H1 (cell line): ENCODE results near the gene GLCE. TPM values are rescaled to one million over a fixed set of nuclear protein-coding genes. Genes with fewer than 3 reads are reported as not detected.

ENCODE experiments used
- CTCF ChIA-PET: fragments of 300-600 bp; sonication (Branson Sonifier 250); formaldehyde crosslinking; loops from one replicate; lab custom pipeline; 2021; ENCODE audit not compliant: partially characterized antibody; lab: Charles Lee
- POLR2A ChIA-PET: fragments of 300-600 bp; sonication (Branson Sonifier 250); formaldehyde crosslinking; loops from one replicate; lab custom pipeline; 2021; ENCODE audit warnings: inconsistent platforms; ENCODE audit not compliant: partially characterized antibody; lab: Charles Lee
- DNase-seq, 2 experiments: peaks; one replicate each; pipeline versions ENCODE4 v3.0.0 to v3.0.0-alpha.2; 2010 to 2022; ENCODE audit warnings: low spot score in 2 of 2, low read depth in 1 of 2, mixed read lengths in 1 of 2
- FAIRE-seq: peaks from 2 replicates; lab custom pipeline; 2011; peaks lifted over from hg19 to GRCh38; lab: Jason Lieb, UNC
- H2AFZ ChIP-seq: 2 replicates; pipeline ENCODE4 v1.8.1; 2012; ENCODE audit warnings: low read length, inconsistent platforms
- H2AK5ac ChIP-seq: 2 replicates; pipeline ENCODE4 v1.6.1; 2013; ENCODE audit warnings: low read depth, low read length
- H2BK120ac ChIP-seq: replicated peaks from 2 replicates; pipeline ENCODE3; 2013; ENCODE audit warnings: low read depth, low read length, inconsistent platforms
- H2BK12ac ChIP-seq: 2 replicates; pipeline ENCODE4 v1.6.1; 2013; ENCODE audit warnings: low read depth, low read length
- H2BK15ac ChIP-seq: 2 replicates; pipeline ENCODE4 v1.6.1; 2013; ENCODE audit warnings: low read length
- H2BK20ac ChIP-seq: 2 replicates; pipeline ENCODE4 v1.6.1; 2013; ENCODE audit warnings: low read length
- H2BK5ac ChIP-seq: 2 replicates; pipeline ENCODE4 v1.6.1; 2013; ENCODE audit warnings: low read depth, low read length
- H3K14ac ChIP-seq: 2 replicates; pipeline ENCODE4 v1.6.1; 2013; ENCODE audit warnings: inconsistent platforms; ENCODE audit not compliant: insufficient read length
- H3K18ac ChIP-seq: 2 replicates; pipeline ENCODE4 v1.6.1; 2013; ENCODE audit warnings: low read length; ENCODE audit errors: extremely low read depth
- H3K23ac ChIP-seq: 2 replicates; pipeline ENCODE4 v1.6.1; 2013; ENCODE audit warnings: inconsistent platforms; ENCODE audit not compliant: insufficient read length
- H3K23me2 ChIP-seq: 2 replicates; pipeline ENCODE4 v1.6.1; 2013; ENCODE audit warnings: low read depth, low read length
- H3K27ac ChIP-seq: 2 replicates; pipeline ENCODE4 v1.6.1; 2011; ENCODE audit warnings: low read depth, low read length, inconsistent platforms
- H3K27me3 ChIP-seq, 4 experiments: replicated peaks in 1 of 4; 1 replicate in 1 of 4; 2 replicates in 3 of 4; pipeline versions ENCODE4 v1.6.1 to v1.8.1; 2011 to 2013; ENCODE audit warnings: low read length in 3 of 4, mild to moderate bottlenecking in 3 of 4, inconsistent platforms in 2 of 4, mixed read lengths in 2 of 4, moderate library complexity in 1 of 4; ENCODE audit not compliant: control insufficient read depth in 3 of 4, insufficient read depth in 3 of 4; ENCODE audit errors: extremely low read depth in 1 of 4
- H3K36me3 ChIP-seq, 4 experiments: 2 replicates each; pipeline versions ENCODE4 v1.6.1 to v1.8.1; 2011 to 2013; ENCODE audit warnings: mild to moderate bottlenecking in 4 of 4, low read length in 3 of 4, moderate library complexity in 2 of 4, control low read depth in 1 of 4, inconsistent platforms in 1 of 4; ENCODE audit not compliant: insufficient read depth in 4 of 4, control insufficient read depth in 2 of 4
- H3K4ac ChIP-seq: replicated peaks from 2 replicates; pipeline ENCODE3; 2013; ENCODE audit warnings: low read length, low read depth, mixed read lengths, inconsistent platforms; ENCODE audit not compliant: insufficient read length
- H3K4me1 ChIP-seq, 4 experiments: replicated peaks in 1 of 4; 1 replicate in 1 of 4; 2 replicates in 3 of 4; pipeline versions ENCODE4 v1.6.1 to v1.8.1; 2011 to 2013; ENCODE audit warnings: low read length in 3 of 4, inconsistent platforms in 2 of 4, mixed read lengths in 1 of 4; ENCODE audit not compliant: insufficient read depth in 4 of 4, control insufficient read depth in 3 of 4
- H3K4me2 ChIP-seq, 2 experiments: 2 replicates each; pipeline versions ENCODE4 v1.6.1 to v1.8.1; 2011 to 2013; ENCODE audit warnings: low read depth in 2 of 2, low read length in 2 of 2, control low read depth in 1 of 2, inconsistent platforms in 1 of 2, mild to moderate bottlenecking in 1 of 2; ENCODE audit not compliant: insufficient read depth in 1 of 2
- H3K4me3 ChIP-seq, 4 experiments: fragments of 200-600, 300-600 bp in 1 of 4; sonication (generic), shearing (Covaris generic), sonication (Bioruptor Twin) in 1 of 4; 2 replicates each; pipeline versions ENCODE4 v1.5.1 to v1.8.1; 2011 to 2016; ENCODE audit warnings: low read length in 4 of 4, low read depth in 3 of 4, control low read depth in 2 of 4, inconsistent platforms in 2 of 4, mild to moderate bottlenecking in 2 of 4, mixed read lengths in 1 of 4, moderate library complexity in 1 of 4; ENCODE audit not compliant: insufficient read depth in 2 of 4; ENCODE audit errors: extremely low read depth in 1 of 4
- H3K56ac ChIP-seq: replicated peaks from 2 replicates; pipeline ENCODE3; 2013; ENCODE audit warnings: low read depth, mild to moderate bottlenecking, mixed read lengths, low read length, inconsistent platforms; ENCODE audit not compliant: insufficient read length
- H3K79me1 ChIP-seq: 2 replicates; pipeline ENCODE4 v1.6.1; 2013; ENCODE audit warnings: low read depth, low read length, control low read depth
- H3K79me2 ChIP-seq, 2 experiments: 2 replicates each; pipeline versions ENCODE4 v1.6.1 to v1.8.1; 2012 to 2013; ENCODE audit warnings: low read length in 2 of 2, mild to moderate bottlenecking in 2 of 2, inconsistent platforms in 1 of 2; ENCODE audit not compliant: insufficient read depth in 2 of 2, control insufficient read depth in 1 of 2
- H3K9ac ChIP-seq, 4 experiments: replicated peaks in 1 of 4; 1 replicate in 1 of 4; 2 replicates in 3 of 4; pipeline versions ENCODE4 v1.6.1 to v1.8.1; 2011 to 2013; ENCODE audit warnings: low read depth in 3 of 4, low read length in 3 of 4, control low read depth in 2 of 4, mild to moderate bottlenecking in 2 of 4, moderate library complexity in 2 of 4, inconsistent platforms in 1 of 4; ENCODE audit errors: extremely low read depth in 1 of 4
- H3K9me3 ChIP-seq, 2 experiments: 2 replicates each; pipeline versions ENCODE4 v1.6.1 to v1.8.1; 2012 to 2013; ENCODE audit warnings: mild to moderate bottlenecking in 2 of 2, moderate library complexity in 2 of 2, control low read depth in 1 of 2, inconsistent platforms in 1 of 2, low read depth in 1 of 2, low read length in 1 of 2, mixed read lengths in 1 of 2; ENCODE audit not compliant: insufficient read depth in 2 of 2
- H4K20me1 ChIP-seq, 2 experiments: replicated peaks in 1 of 2; 2 replicates each; pipeline versions ENCODE3 to v1.8.1; 2011 to 2013; ENCODE audit warnings: inconsistent platforms in 2 of 2, low read length in 2 of 2, mild to moderate bottlenecking in 1 of 2; ENCODE audit not compliant: insufficient read depth in 2 of 2, control insufficient read depth in 1 of 2
- H4K5ac ChIP-seq: 2 replicates; pipeline ENCODE4 v1.6.1; 2013; ENCODE audit warnings: low read length, low read depth, mixed read lengths, inconsistent platforms; ENCODE audit not compliant: insufficient read length
- H4K8ac ChIP-seq: 2 replicates; pipeline ENCODE4 v1.8.0; 2013; ENCODE audit warnings: mild to moderate bottlenecking, moderate library complexity, low read length, inconsistent platforms; ENCODE audit not compliant: insufficient read depth; ENCODE audit errors: extremely low read depth
- H4K91ac ChIP-seq: replicated peaks from 2 replicates; pipeline ENCODE3; 2013; ENCODE audit warnings: low read length, mixed read lengths, inconsistent platforms; ENCODE audit not compliant: insufficient read length
- CBX8 ChIP-seq: fragments of 300-800, 300-1000 bp; sonication (generic); IDR thresholded peaks from 2 replicates; pipeline ENCODE4 v1.7.1; 2016; ENCODE audit warnings: low read depth, low read length, borderline replicate concordance
- CEBPB ChIP-seq: IDR thresholded peaks from 2 replicates; pipeline ENCODE4 v1.6.1; 2012; ENCODE audit warnings: low read depth, low read length
- CREB1 ChIP-seq: IDR thresholded peaks from 2 replicates; pipeline ENCODE4 v1.6.1; 2012; ENCODE audit warnings: inconsistent platforms
- CTBP2 ChIP-seq: IDR thresholded peaks from 2 replicates; pipeline ENCODE4 v1.7.0; 2011; ENCODE audit warnings: borderline replicate concordance, mild to moderate bottlenecking, moderate library complexity, mixed read lengths, low read length; ENCODE audit not compliant: insufficient read depth, insufficient read length
- GTF2F1 ChIP-seq: IDR thresholded peaks from 2 replicates; pipeline ENCODE4 v1.6.1; 2012; ENCODE audit warnings: low read depth, low read length, improper control_type of control experiment, borderline replicate concordance
- JUN ChIP-seq: IDR thresholded peaks from 2 replicates; pipeline ENCODE4 v1.6.1; 2011; ENCODE audit warnings: low read depth, mild to moderate bottlenecking, improper control_type of control experiment, low read length
- JUND ChIP-seq: IDR thresholded peaks from 2 replicates; pipeline ENCODE4 v1.6.1; 2011; ENCODE audit warnings: mild to moderate bottlenecking, improper control_type of control experiment, low read length
- POU5F1 ChIP-seq: IDR thresholded peaks from 2 replicates; pipeline ENCODE4 v1.6.1; 2011; ENCODE audit warnings: low read depth, mild to moderate bottlenecking, low read length, moderate library complexity
- SIRT6 ChIP-seq: IDR thresholded peaks from one replicate; pipeline ENCODE4 v1.7.1; 2012; ENCODE audit warnings: low read length, inconsistent platforms
- SP1 ChIP-seq: IDR thresholded peaks from 2 replicates; pipeline ENCODE4 v1.6.1; 2011; ENCODE audit warnings: low read depth, low read length
- SP4 ChIP-seq: IDR thresholded peaks from 2 replicates; pipeline ENCODE4 v1.6.1; 2012; ENCODE audit warnings: low read length, inconsistent platforms
- TBP ChIP-seq: IDR thresholded peaks from 2 replicates; pipeline ENCODE4 v1.6.1; 2011; ENCODE audit warnings: low read depth, low read length, improper control_type of control experiment
- YY1 ChIP-seq: IDR thresholded peaks from 2 replicates; pipeline ENCODE4 v1.6.1; 2011; ENCODE audit warnings: low read depth, mild to moderate bottlenecking, low read length
- WGBS, 2 experiments: shearing (Covaris generic) in 1 of 2; methylation state at CpG; one replicate each; pipeline versions ENCODE4 v1.1.6 to v1.1.7; 2013 to 2015; ENCODE audit warnings: low lambda C conversion rate in 2 of 2, mixed read lengths in 2 of 2, inconsistent platforms in 1 of 2, low coverage in 1 of 2, missing lambda C conversion rate in 1 of 2; ENCODE audit not compliant: insufficient replicate concordance in 2 of 2, insufficient coverage in 1 of 2, insufficient read length in 1 of 2; ENCODE audit errors: extremely low coverage in 1 of 2, missing lambda C conversion rate in 1 of 2; 5-methylcytosine and 5-hydroxymethylcytosine counted together
- polyA plus RNA-seq, 7 experiments: library from polyadenylated mRNA; depleted of rRNA in 3 of 7; stranded (reverse) in 5 of 7; unstranded in 2 of 7; fragments of >200 nt in 5 of 7; fragments of 200-250 nt in 2 of 7; gene quantifications; 1 replicate in 5 of 7; 2 replicates in 1 of 7; 4 replicates in 1 of 7; pipeline versions ENCODE4 v1.2.1 to v1.2.3, GENCODE V29; 2011 to 2013; ENCODE audit warnings: missing spikeins in 2 of 7, mixed read lengths in 2 of 7
- total RNA-seq: library from RNA; stranded (reverse); fragmentation: NEBNext Ultra II Directional; extraction: Animal tissue kit (Norgen Biotek cat#: 25700); gene quantifications from 2 replicates; pipeline ENCODE4 v1.2.1, GENCODE V29; 2021
- TF ChIP-seq, protein P1 (sequence below): IDR thresholded peaks from 2 replicates; pipeline ENCODE4 v1.6.1; 2011; ENCODE audit warnings: low read length, improper control_type of control experiment

The GLCE gene
- total and polyA plus RNA-seq, 2 of the 8 experiments (the other 6 are each of a cell fraction or from before 2014, with no cell fraction given): 17.1 to 22.7 TPM

- H3K27me3 ChIP-seq: no peaks in the 10 kb centered on the region
- no peak for DNase-seq
- H4K91ac ChIP-seq: no peak overlapping the region
- no peak overlapping the region for H4K8ac ChIP-seq
- H3K4me1 ChIP-seq: no peaks in the 10 kb centered on the region
- H4K5ac ChIP-seq: no peak overlapping the region
- H2BK5ac ChIP-seq: no peak overlapping the region
- no peak overlapping the region for H3K18ac ChIP-seq
- H3K4me2 ChIP-seq: no peak overlapping the region
- no peak overlapping the region for H2BK12ac ChIP-seq
- ChIA-PET CTCF (interaction anchor here (0.6 to 1.8 kb wide), 3 partner anchors 11 to 51 kb away, joined by 3 to 5 read pairs (median 4); no protein-coding TSS in a partner anchor), POLR2A (no interaction called here)
- H3K14ac ChIP-seq: no peak overlapping the region
- no peak overlapping the region for H2AK5ac ChIP-seq
- no peaks in the 10 kb centered on the region for H3K23me2 ChIP-seq
- no peak overlapping the region for H3K23ac ChIP-seq
- no peaks in the 10 kb centered on the region for H3K79me1 ChIP-seq
- H4K20me1 ChIP-seq: no peaks in the 10 kb centered on the region
- no peak overlapping the region for H2BK20ac ChIP-seq
- H3K9ac ChIP-seq: no peak overlapping the region
- H3K9me3 ChIP-seq: no peaks in the 10 kb centered on the region
- no peaks in the 10 kb centered on the region for H3K79me2 ChIP-seq
- TF ChIP-seq JUND (no peak), YY1 (no peak), SIRT6 (no peak), CREB1 (no peak), GTF2F1 (no peak), CEBPB (no peak), JUN (no peak), TBP (no peak), SP1 (no peak), CBX8 (no peak), SP4 (no peak), POU5F1 (no peak), CTBP2 (no peak)
- TF ChIP-seq, protein P1, sequence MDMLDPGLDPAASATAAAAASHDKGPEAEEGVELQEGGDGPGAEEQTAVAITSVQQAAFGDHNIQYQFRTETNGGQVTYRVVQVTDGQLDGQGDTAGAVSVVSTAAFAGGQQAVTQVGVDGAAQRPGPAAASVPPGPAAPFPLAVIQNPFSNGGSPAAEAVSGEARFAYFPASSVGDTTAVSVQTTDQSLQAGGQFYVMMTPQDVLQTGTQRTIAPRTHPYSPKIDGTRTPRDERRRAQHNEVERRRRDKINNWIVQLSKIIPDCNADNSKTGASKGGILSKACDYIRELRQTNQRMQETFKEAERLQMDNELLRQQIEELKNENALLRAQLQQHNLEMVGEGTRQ: no peak
- no peak overlapping the region for H2BK15ac ChIP-seq
- no peak for FAIRE-seq
- H3K4me3 ChIP-seq: no peak overlapping the region
- no peak overlapping the region for H3K56ac ChIP-seq
- peaks cover 0 to 2% (median 0%) of the 10 kb centered on the region in 4 experiments; a peak in 1 of 8 replicates for H3K36me3 ChIP-seq
- no peak overlapping the region for H3K27ac ChIP-seq
- no peak overlapping the region for H2BK120ac ChIP-seq
- no peak overlapping the region for H2AFZ ChIP-seq
- H3K4ac ChIP-seq: no peak overlapping the region
- 85% methylated on average over 4 of the region's 4 CpGs; no CpG with 5 or more reads in 1 of the 2 experiments for WGBS, 2 experiments
These were observed 76.1 kb downstream of the GLCE start for GRCh38 chr15:69236505-69236904.
